Hepatocyte (in vitro differentiated cells): ENCODE measurements around the gene ZNF598. TPM values are rescaled to one million over a fixed set of nuclear protein-coding genes. Genes with fewer than 3 reads are reported as not detected.

Experiments used
- DNase-seq: peaks from one replicate; pipeline ENCODE4 v3.0.0-alpha.2; 2016; ENCODE audit warnings: low spot score
- H2AFZ ChIP-seq: fragments of 200-600 bp; sonication (generic); 2 replicates; pipeline ENCODE4 v1.6.0; 2016; ENCODE audit warnings: antibody characterized with exemption, mild to moderate bottlenecking
- H3K27ac ChIP-seq: fragments of 200-600 bp; sonication (generic); 2 replicates; pipeline ENCODE4 v1.5.1; 2016; ENCODE audit warnings: mild to moderate bottlenecking
- H3K27me3 ChIP-seq: fragments of 200-600 bp; sonication (generic); 2 replicates; pipeline ENCODE4 v1.6.1; 2016
- H3K36me3 ChIP-seq: fragments of 200-600 bp; sonication (generic); replicated peaks from 2 replicates; pipeline ENCODE4 v1.5.1; 2016; ENCODE audit warnings: low read depth; ENCODE audit not compliant: insufficient read depth
- H3K4me1 ChIP-seq: fragments of 200-600 bp; sonication (generic); 2 replicates; pipeline ENCODE4 v1.5.1; 2016; ENCODE audit warnings: mild to moderate bottlenecking, moderate library complexity; ENCODE audit not compliant: insufficient read depth
- H3K4me2 ChIP-seq: fragments of 200-600 bp; sonication (generic); 2 replicates; pipeline ENCODE4 v1.6.0; 2016
- H3K4me3 ChIP-seq: fragments of 200-600 bp; sonication (generic); 2 replicates; pipeline ENCODE4 v1.5.1; 2016; ENCODE audit warnings: mild to moderate bottlenecking
- H3K79me2 ChIP-seq: fragments of 200-600 bp; sonication (generic); 2 replicates; pipeline ENCODE4 v1.6.0; 2017; ENCODE audit warnings: mild to moderate bottlenecking
- H3K9me2 ChIP-seq: fragments of 200-600 bp; sonication (generic); replicated peaks from 2 replicates; pipeline ENCODE4 v1.6.0; 2017; ENCODE audit warnings: mild to moderate bottlenecking; ENCODE audit not compliant: insufficient read depth
- H3K9me3 ChIP-seq: fragments of 200-600 bp; sonication (generic); 2 replicates; pipeline ENCODE4 v1.5.1; 2016; ENCODE audit warnings: low read depth, mild to moderate bottlenecking
- H4K20me1 ChIP-seq: fragments of 200-600 bp; sonication (generic); 2 replicates; pipeline ENCODE4 v1.6.0; 2016; ENCODE audit warnings: mild to moderate bottlenecking; ENCODE audit not compliant: insufficient read depth, poor library complexity, severe bottlenecking
- CTCF ChIP-seq: fragments of 200-600 bp; sonication (generic); IDR thresholded peaks from 2 replicates; pipeline ENCODE4 v1.5.1; 2016; ENCODE audit warnings: antibody characterized with exemption, mild to moderate bottlenecking; ENCODE audit not compliant: poor library complexity
- EZH2 ChIP-seq: fragments of 200-600 bp; sonication (generic); IDR thresholded peaks from 2 replicates; pipeline ENCODE4 v1.6.1; 2016; ENCODE audit warnings: antibody characterized with exemption, mild to moderate bottlenecking, borderline replicate concordance
- EZH2phosphoT487 ChIP-seq: fragments of 200-600 bp; sonication (generic); IDR thresholded peaks from one replicate; pipeline ENCODE4 v1.6.1; 2018; ENCODE audit warnings: antibody characterized with exemption, mild to moderate bottlenecking, low read depth, moderate library complexity; ENCODE audit not compliant: unreplicated experiment, severe bottlenecking
- WGBS: methylation state at CpG from one replicate; pipeline ENCODE4 v1.1.6; 2016; ENCODE audit warnings: low lambda C conversion rate; ENCODE audit errors: missing lambda C conversion rate; 5-methylcytosine and 5-hydroxymethylcytosine counted together
- polyA plus RNA-seq: library from polyadenylated mRNA; unstranded; fragments of >200 nt; fragmentation: Nextera tagmentation; extraction: Ambion mirVana; gene quantifications from 2 replicates; pipeline ENCODE4 v1.2.1, GENCODE V29; 2016
- total RNA-seq: library from RNA; depleted of rRNA; stranded (reverse); fragments of >200 nt; gene quantifications from 2 replicates; pipeline ENCODE4 v1.2.3, GENCODE V29; 2014

ZNF598 gene
- total and polyA plus RNA-seq, 2 experiments from 2014 or later = 22.8 to 29.5 TPM

DNA sequence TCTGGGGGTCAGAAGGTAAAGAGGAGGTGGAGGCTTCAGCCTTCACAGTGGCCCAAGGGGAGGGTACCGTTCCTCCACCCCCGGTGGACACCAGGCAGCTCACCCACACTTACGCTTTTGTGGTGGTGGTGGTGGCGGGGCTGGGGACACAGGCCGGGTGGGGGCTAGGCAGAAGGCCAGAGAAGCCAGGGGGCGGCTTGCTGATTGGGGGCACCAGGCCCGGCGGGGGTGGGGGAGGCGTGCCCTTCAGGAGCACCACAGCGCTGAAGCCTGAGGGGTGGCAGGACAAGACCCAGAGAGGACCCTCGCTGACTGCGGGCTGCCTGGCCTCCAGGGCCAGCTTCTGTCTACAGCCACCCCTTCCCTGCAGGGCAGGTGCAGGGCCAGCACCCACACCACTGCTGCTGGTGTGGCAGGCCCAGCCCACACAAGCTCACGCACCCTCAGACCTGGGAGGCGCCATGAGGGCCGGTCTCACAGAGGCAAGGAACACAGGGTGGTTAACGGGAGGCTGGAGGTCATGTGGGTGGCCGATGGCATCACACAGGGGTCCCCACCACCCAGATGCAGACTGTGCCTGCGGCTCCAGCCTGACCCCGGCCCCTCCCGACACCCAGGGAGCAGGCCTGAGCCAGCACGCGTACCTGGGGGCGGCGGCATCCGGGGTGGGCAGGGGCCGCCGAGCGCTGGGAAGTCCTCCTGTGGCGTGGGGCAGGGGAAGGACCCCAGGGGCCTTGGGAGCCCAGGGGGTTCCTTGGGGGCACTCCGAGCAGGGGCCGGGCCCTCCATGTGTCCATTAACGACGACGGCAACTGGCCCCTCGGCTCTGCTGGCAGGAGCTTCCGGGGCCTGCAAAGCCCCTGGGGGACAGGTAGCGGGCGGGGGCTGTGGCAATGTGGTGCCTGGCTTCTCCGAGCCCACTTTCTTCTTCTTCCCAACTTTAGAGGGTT, 10.5 kb downstream of the ZNF598 start:
- Histone ChIP-seq H2AFZ (no peak overlapping the region), H3K4me2 (no peak overlapping the region), H3K27ac (no peak overlapping the region), H3K4me1 (peaks cover 12% of the 10 kb centered on the region), H3K27me3 (no peaks in the 10 kb centered on the region), H3K36me3 (no peaks in the 10 kb centered on the region), H4K20me1 (peaks cover 12% of the 10 kb centered on the region), H3K4me3 (no peak overlapping the region), H3K79me2 (peaks cover 8% of the 10 kb centered on the region), H3K9me3 (no peaks in the 10 kb centered on the region), H3K9me2 (no peaks in the 10 kb centered on the region)
- no peak for TF ChIP-seq EZH2
- TF ChIP-seq CTCF = no peak
- no peak for DNase-seq
- 98% methylated on average over 31 of the region's 39 CpGs for WGBS

DNA sequence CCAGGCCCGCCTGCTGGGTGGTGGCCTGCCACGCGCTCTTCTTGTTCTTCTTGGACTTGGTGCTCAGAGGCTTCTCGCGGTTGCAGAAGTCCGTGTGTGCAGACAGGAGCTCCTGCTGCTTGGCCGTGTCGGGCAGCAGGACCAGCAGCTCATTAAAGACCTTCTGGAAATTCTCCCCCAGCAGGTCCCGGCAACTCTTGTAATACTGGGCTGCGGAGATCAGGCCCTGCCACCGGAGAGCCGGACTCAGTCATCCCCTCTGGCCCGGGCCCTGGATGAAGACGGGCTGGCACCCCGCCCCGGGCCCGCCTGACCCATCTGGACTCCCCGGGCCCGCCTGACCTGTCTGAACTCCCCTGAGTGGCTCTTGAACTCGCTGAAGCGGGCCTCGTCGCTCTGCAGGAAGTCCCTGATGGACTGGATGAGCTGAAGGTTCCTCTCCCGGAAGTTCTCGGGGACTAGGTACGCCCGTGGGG, 11.2 kb downstream of the ZNF598 start:
- no peak for DNase-seq
- peaks cover 7% of the 10 kb centered on the region for H4K20me1 ChIP-seq
- no peaks in the 10 kb centered on the region for H3K9me3 ChIP-seq
- no peaks in the 10 kb centered on the region for H3K36me3 ChIP-seq
- H3K4me1 ChIP-seq = peaks cover 10% of the 10 kb centered on the region
- H2AFZ ChIP-seq = no peak overlapping the region
- TF ChIP-seq EZH2 (no peak), EZH2phosphoT487 (no peak), CTCF (no peak)
- 94% methylated on average over 27 of the region's 27 CpGs for WGBS
- peak overlapping the region; percentile 53 for H3K27ac ChIP-seq
- no peaks in the 10 kb centered on the region for H3K9me2 ChIP-seq
- H3K79me2 ChIP-seq = peaks cover 4% of the 10 kb centered on the region
- H3K4me3 ChIP-seq = no peak overlapping the region
- no peaks in the 10 kb centered on the region for H3K27me3 ChIP-seq
- H3K4me2 ChIP-seq = no peak overlapping the region

DNA sequence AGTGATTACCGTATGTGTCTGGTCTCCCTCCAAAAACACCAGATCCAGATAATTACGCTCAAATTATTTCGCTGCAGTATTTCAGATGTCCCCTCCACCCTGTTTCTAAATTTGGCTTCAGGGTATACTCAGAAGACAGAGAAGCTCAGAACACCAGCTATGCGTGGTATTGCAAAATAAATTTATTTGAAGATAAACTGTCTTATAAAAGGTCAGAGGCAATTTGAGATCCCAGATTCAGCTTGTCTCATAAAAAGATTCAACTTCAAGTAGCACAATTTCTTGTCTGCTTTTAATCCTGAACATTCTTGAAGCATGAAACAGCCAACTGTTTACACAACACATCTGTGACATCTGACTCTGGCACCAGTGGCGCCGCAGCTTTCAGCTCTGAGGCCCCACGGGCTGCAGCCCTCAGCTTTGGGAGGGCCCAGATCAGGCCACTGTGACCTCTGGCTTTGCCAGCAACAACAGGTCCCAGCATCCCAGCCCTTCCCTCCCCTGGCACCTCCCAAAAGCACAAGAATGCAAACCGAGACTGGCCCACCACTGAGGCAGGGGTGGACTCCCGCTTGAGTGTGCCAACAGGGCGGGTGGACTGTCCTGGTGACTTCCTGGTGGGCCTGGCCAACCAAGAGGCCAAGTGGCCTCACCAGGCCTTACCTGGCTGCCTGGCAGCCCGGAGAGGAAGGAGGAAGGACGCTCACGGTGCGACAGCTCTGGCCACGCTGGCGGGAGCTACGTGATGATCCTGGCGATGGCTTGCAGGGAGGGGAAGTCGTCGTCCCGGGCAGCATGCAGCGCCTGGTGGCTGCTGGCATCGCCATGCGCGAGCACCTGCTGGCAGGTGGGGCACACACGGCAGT, 11.9 kb downstream of the ZNF598 start:
- Histone ChIP-seq H3K4me2 (no peak overlapping the region), H3K4me1 (peaks cover 10% of the 10 kb centered on the region), H4K20me1 (peaks cover under 1% of the 10 kb centered on the region), H3K79me2 (no peaks in the 10 kb centered on the region), H3K36me3 (no peaks in the 10 kb centered on the region), H3K4me3 (no peak overlapping the region), H3K9me2 (no peaks in the 10 kb centered on the region), H2AFZ (no peak overlapping the region), H3K9me3 (no peaks in the 10 kb centered on the region), H3K27me3 (no peaks in the 10 kb centered on the region), H3K27ac (peak overlapping the region; percentile 67)
- 86% methylated on average over 25 of the region's 26 CpGs for WGBS
- no peak for DNase-seq
- TF ChIP-seq EZH2phosphoT487 (no peak), CTCF (no peak), EZH2 (no peak)
